OCI-LY3 (cell line): ENCODE results near the gene HSPA12B.

Source experiments
- CTCF ChIP-seq: fragments of 200-600, 300-600 bp; sonication (generic); IDR thresholded peaks from 2 replicates; pipeline ENCODE4 v1.5.1; 2014; ENCODE audit warnings: antibody characterized with exemption, low read length, low read depth
- EZH2phosphoT487 ChIP-seq: fragments of 200-600 bp; shearing (Covaris generic); IDR thresholded peaks from 2 replicates; pipeline ENCODE4 v1.6.1; 2018; ENCODE audit warnings: antibody characterized with exemption, mixed run types, low read depth

GRCh38 chr20:3686867-3687321, 45.6 kb upstream of the HSPA12B start:
- TF ChIP-seq CTCF (no peak), EZH2phosphoT487 (no peak)
